Muscle layer of colon (tissue), 2 donors: ENCODE results near the gene ZNF546.

ENCODE experiments used
- H3K27ac ChIP-seq: one replicate; pipeline ENCODE4 v1.7.0; 2013; ENCODE audit warnings: low read depth, mild to moderate bottlenecking, low read length, moderate library complexity
- H3K27me3 ChIP-seq, 2 donors: one replicate each; pipeline ENCODE4 v1.7.0; 2013; ENCODE audit warnings: low read length in 2 of 2, mild to moderate bottlenecking in 2 of 2; ENCODE audit not compliant: insufficient read depth in 2 of 2, control insufficient read depth in 1 of 2
- H3K36me3 ChIP-seq: one replicate; pipeline ENCODE4 v1.7.0; 2013; ENCODE audit warnings: mild to moderate bottlenecking, low read length; ENCODE audit not compliant: insufficient read depth
- H3K4me1 ChIP-seq: one replicate; pipeline ENCODE4 v1.7.0; 2013; ENCODE audit warnings: mild to moderate bottlenecking, low read length; ENCODE audit not compliant: insufficient read depth
- H3K4me3 ChIP-seq, 2 donors: one replicate each; pipeline ENCODE4 v1.7.0; 2013; ENCODE audit warnings: low read length in 2 of 2, low read depth in 1 of 2, mild to moderate bottlenecking in 1 of 2, moderate library complexity in 1 of 2
- H3K9ac ChIP-seq: one replicate; pipeline ENCODE4 v1.7.0; 2013; ENCODE audit warnings: low read length
- H3K9me3 ChIP-seq: one replicate; pipeline ENCODE4 v1.7.0; 2013; ENCODE audit warnings: mild to moderate bottlenecking, low read length
- donor health status: abdominal sarcoma.
- donor health status: Adenocarcinoma of cecum.

The ZNF546 gene

GRCh38 chr19:39987596-39987995, 9.3 kb upstream of the ZNF546 start:
- H3K27ac ChIP-seq: no peak overlapping the region
- peaks cover 8% of the 10 kb centered on the region for H3K9me3 ChIP-seq
- H3K4me1 ChIP-seq: no peaks in the 10 kb centered on the region

GRCh38 chr19:39993605-39994004, 3.3 kb upstream of the ZNF546 start:
- peaks cover 15% of the 10 kb centered on the region for H3K4me1 ChIP-seq
- H3K36me3 ChIP-seq: no peaks in the 10 kb centered on the region

More at GRCh38 chr19:39987596-39987995, 9.3 kb upstream of the ZNF546 start:
- no peaks in the 10 kb centered on the region for H3K36me3 ChIP-seq
- H3K9ac ChIP-seq: no peak overlapping the region
- H3K27me3 ChIP-seq: no peaks in the 10 kb centered on the region
- H3K4me3 ChIP-seq: no peak overlapping the region

GRCh38 chr19:39994361-39994760, 2.5 kb upstream of the ZNF546 start:
- Histone ChIP-seq H3K9me3 (no peaks in the 10 kb centered on the region), H3K36me3 (no peaks in the 10 kb centered on the region), H3K9ac (no peak overlapping the region), H3K4me1 (peaks cover 15% of the 10 kb centered on the region), H3K27me3 (no peaks in the 10 kb centered on the region), H3K27ac (no peak overlapping the region), H3K4me3 (no peak overlapping the region)

More at GRCh38 chr19:39993605-39994004, 3.3 kb upstream of the ZNF546 start:
- Histone ChIP-seq H3K9ac (no peak overlapping the region), H3K4me3 (no peak overlapping the region), H3K27me3 (no peaks in the 10 kb centered on the region), H3K9me3 (no peaks in the 10 kb centered on the region), H3K27ac (no peak overlapping the region)

- H3K9ac ChIP-seq: no peak overlapping the region
- no peaks in the 10 kb centered on the region for H3K36me3 ChIP-seq
- no peak overlapping the region for H3K4me3 ChIP-seq
- H3K9me3 ChIP-seq: no peaks in the 10 kb centered on the region
- peaks cover 15% of the 10 kb centered on the region for H3K4me1 ChIP-seq
- H3K27ac ChIP-seq: no peak overlapping the region
- no peaks in the 10 kb centered on the region for H3K27me3 ChIP-seq
Measured at GRCh38 chr19:39995794-39996193, 1.1 kb upstream of the ZNF546 start.

GRCh38 chr19:39996218-39996810, 546 bp upstream of the ZNF546 start:
- H3K27me3 ChIP-seq: no peaks in the 10 kb centered on the region
- no peaks in the 10 kb centered on the region for H3K9me3 ChIP-seq
- peak overlapping the region; percentile 66 for H3K9ac ChIP-seq
- peak overlapping the region; percentile 75 for H3K27ac ChIP-seq
- H3K4me3 ChIP-seq: peak overlapping the region; percentile 57 to 77
- no peaks in the 10 kb centered on the region for H3K36me3 ChIP-seq
- H3K4me1 ChIP-seq: peaks cover 15% of the 10 kb centered on the region

- Histone ChIP-seq H3K4me3 (peak overlapping the region; percentile 57 to 77), H3K27ac (peak overlapping the region; percentile 75), H3K4me1 (peaks cover 15% of the 10 kb centered on the region), H3K9ac (peak overlapping the region; percentile 66), H3K9me3 (no peaks in the 10 kb centered on the region), H3K36me3 (no peaks in the 10 kb centered on the region), H3K27me3 (no peaks in the 10 kb centered on the region)
Measured at GRCh38 chr19:39997638-39998216, 867 bp downstream of the ZNF546 start.

- no peaks in the 10 kb centered on the region for H3K36me3 ChIP-seq
- H3K27ac ChIP-seq: no peak overlapping the region
- no peak overlapping the region for H3K4me3 ChIP-seq
Measured at GRCh38 chr19:39998501-39998900, 1.6 kb downstream of the ZNF546 start.

GRCh38 chr19:40005691-40006272, 8.9 kb downstream of the ZNF546 start:
- peaks cover 41% of the 10 kb centered on the region for H3K36me3 ChIP-seq
- no peak overlapping the region for H3K9ac ChIP-seq
- H3K4me3 ChIP-seq: no peak overlapping the region
- no peaks in the 10 kb centered on the region for H3K4me1 ChIP-seq
- H3K27ac ChIP-seq: no peak overlapping the region
- H3K9me3 ChIP-seq: no peaks in the 10 kb centered on the region
- H3K27me3 ChIP-seq: no peaks in the 10 kb centered on the region

More at GRCh38 chr19:39998501-39998900, 1.6 kb downstream of the ZNF546 start:
- Histone ChIP-seq H3K27me3 (no peaks in the 10 kb centered on the region), H3K4me1 (peaks cover 15% of the 10 kb centered on the region), H3K9ac (no peak overlapping the region), H3K9me3 (no peaks in the 10 kb centered on the region)

- Histone ChIP-seq H3K4me1 (no peaks in the 10 kb centered on the region), H3K27ac (no peak overlapping the region), H3K9ac (no peak overlapping the region), H3K27me3 (no peaks in the 10 kb centered on the region), H3K9me3 (no peaks in the 10 kb centered on the region), H3K36me3 (peaks cover 41% of the 10 kb centered on the region), H3K4me3 (no peak overlapping the region)
Measured at GRCh38 chr19:40006273-40006691, 9.4 kb downstream of the ZNF546 start.

GRCh38 chr19:40009674-40010073, 12.8 kb downstream of the ZNF546 start:
- H3K27ac ChIP-seq: no peak overlapping the region
- H3K4me1 ChIP-seq: no peaks in the 10 kb centered on the region
- H3K36me3 ChIP-seq: peaks cover 60% of the 10 kb centered on the region
- H3K4me3 ChIP-seq: no peak overlapping the region
- no peaks in the 10 kb centered on the region for H3K27me3 ChIP-seq
- H3K9me3 ChIP-seq: peaks cover 17% of the 10 kb centered on the region
- H3K9ac ChIP-seq: no peak overlapping the region

GRCh38 chr19:40013991-40014390, 17.1 kb downstream of the ZNF546 start:
- Histone ChIP-seq H3K4me1 (no peaks in the 10 kb centered on the region), H3K9me3 (peaks cover 30% of the 10 kb centered on the region), H3K36me3 (peaks cover 30% of the 10 kb centered on the region), H3K9ac (no peak overlapping the region), H3K27ac (no peak overlapping the region), H3K4me3 (peak overlapping the region in 1 of 2 donors; percentile 20), H3K27me3 (no peaks in the 10 kb centered on the region)
